RPMI8226 (cell line): Measurements from ENCODE around the gene SLCO4A1.

ENCODE experiments used
- DNase-seq: peaks from one replicate; pipeline ENCODE4 v3.0.0-alpha.2; 2015

SLCO4A1 gene

GRCh38 chr20:62653373-62653772 is 11.1 kb downstream of the SLCO4A1 start:
- no peak for DNase-seq

- no peak for DNase-seq
Observed at GRCh38 chr20:62653951-62654685, 11.8 kb downstream of the SLCO4A1 start.

GRCh38 chr20:62655282-62656196 is 13.2 kb downstream of the SLCO4A1 start:
- no peak for DNase-seq

- no peak for DNase-seq
Observed at GRCh38 chr20:62656197-62656918, 14.1 kb downstream of the SLCO4A1 start.

GRCh38 chr20:62656919-62657588 is 14.8 kb downstream of the SLCO4A1 start:
- no peak for DNase-seq

- no peak for DNase-seq
Observed at GRCh38 chr20:62657589-62657942, 15.3 kb downstream of the SLCO4A1 start.

- DNase-seq, result no peak
Observed at GRCh38 chr20:62657956-62658355, 15.7 kb downstream of the SLCO4A1 start.

- DNase-seq, result no peak
Observed at GRCh38 chr20:62658593-62659178, 16.4 kb downstream of the SLCO4A1 start.

- no peak for DNase-seq
Observed at GRCh38 chr20:62659488-62660239, 17.4 kb downstream of the SLCO4A1 start.

- DNase-seq, result no peak
Observed at GRCh38 chr20:62660240-62660615, 17.9 kb downstream of the SLCO4A1 start.

- DNase-seq, result no peak
Observed at GRCh38 chr20:62660768-62661167, 18.5 kb downstream of the SLCO4A1 start.

GRCh38 chr20:62661647-62662046 is 19.3 kb downstream of the SLCO4A1 start:
- DNase-seq, result no peak

- no peak for DNase-seq
Observed at GRCh38 chr20:62662422-62662821, 20.1 kb downstream of the SLCO4A1 start.

GRCh38 chr20:62663145-62664018 is 21.1 kb downstream of the SLCO4A1 start:
- DNase-seq, result no peak

- DNase-seq, result no peak
Observed at GRCh38 chr20:62664019-62664971, 22.0 kb downstream of the SLCO4A1 start.

- DNase-seq, result no peak
Observed at GRCh38 chr20:62665153-62665754, 23.0 kb downstream of the SLCO4A1 start.

- DNase-seq, result no peak
Observed at GRCh38 chr20:62665826-62666735, 23.8 kb downstream of the SLCO4A1 start.
